Astrocyte of the hippocampus (primary cell): ENCODE data around the gene RALGAPB.
"Not testable (repeated sequence)": the region's sequence is repeated elsewhere in the genome, so short reads cannot be mapped to it uniquely, and the experiment has no call there.

Experiments
- DNase-seq: peaks from one replicate; pipeline ENCODE4 v3.0.0; 2011; ENCODE audit warnings: low read depth, low spot score

Gene RALGAPB

DNA sequence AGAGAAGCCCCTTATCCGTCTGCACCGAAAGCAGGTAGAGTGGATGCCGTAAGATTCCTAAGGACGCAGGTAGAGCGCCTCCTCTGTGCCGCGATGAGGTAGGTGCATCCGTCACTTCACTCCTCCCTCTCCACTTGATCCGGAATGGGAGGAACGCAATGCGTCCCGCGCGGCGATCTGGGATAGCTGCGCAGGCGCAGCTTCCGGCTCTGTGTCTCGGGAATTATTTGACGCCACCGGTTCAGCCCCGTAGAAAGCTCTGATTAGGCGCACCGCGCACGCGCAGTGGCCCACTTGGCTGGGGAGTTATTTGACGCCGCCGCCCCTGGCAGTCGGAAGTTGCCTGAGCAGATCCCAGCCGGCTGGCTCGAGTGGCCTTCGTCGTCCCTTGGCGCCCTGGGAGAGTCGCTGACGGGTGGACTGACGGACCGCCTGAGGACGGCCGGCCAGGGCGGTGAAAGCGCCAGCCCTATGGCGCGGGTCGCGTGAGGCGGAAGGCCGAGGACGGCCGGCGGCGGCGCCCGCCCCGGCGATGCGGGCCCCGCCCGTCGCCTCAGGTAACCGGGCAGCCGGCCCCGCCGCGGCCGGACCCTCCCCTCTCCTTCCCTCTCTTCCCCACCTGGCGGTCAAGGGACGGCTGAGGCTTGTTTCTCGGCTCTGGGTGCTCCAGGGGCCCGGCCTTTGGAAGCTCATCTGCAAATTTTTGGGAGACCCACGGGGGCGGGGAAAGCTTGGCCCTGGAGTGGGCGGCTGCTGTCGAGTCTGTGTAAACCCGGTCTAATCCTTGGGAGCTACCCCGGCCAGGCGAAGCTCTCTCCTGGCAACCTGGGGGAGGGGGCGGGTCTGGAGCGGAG, at the start of gene RALGAPB:
Gene RALGAPB (plus strand): TSS at position 331 of the 854 bp plus-strand sequence. CDS start 15,590 bp downstream, outside the sequence.
- DNase-seq, result peak; percentile 100

GRCh38 chr20:38423541-38423940, 49.1 kb upstream of the RALGAPB start:
- DNase-seq, result no peak

GRCh38 chr20:38424401-38424800, 48.2 kb upstream of the RALGAPB start:
- DNase-seq, result no peak

DNA sequence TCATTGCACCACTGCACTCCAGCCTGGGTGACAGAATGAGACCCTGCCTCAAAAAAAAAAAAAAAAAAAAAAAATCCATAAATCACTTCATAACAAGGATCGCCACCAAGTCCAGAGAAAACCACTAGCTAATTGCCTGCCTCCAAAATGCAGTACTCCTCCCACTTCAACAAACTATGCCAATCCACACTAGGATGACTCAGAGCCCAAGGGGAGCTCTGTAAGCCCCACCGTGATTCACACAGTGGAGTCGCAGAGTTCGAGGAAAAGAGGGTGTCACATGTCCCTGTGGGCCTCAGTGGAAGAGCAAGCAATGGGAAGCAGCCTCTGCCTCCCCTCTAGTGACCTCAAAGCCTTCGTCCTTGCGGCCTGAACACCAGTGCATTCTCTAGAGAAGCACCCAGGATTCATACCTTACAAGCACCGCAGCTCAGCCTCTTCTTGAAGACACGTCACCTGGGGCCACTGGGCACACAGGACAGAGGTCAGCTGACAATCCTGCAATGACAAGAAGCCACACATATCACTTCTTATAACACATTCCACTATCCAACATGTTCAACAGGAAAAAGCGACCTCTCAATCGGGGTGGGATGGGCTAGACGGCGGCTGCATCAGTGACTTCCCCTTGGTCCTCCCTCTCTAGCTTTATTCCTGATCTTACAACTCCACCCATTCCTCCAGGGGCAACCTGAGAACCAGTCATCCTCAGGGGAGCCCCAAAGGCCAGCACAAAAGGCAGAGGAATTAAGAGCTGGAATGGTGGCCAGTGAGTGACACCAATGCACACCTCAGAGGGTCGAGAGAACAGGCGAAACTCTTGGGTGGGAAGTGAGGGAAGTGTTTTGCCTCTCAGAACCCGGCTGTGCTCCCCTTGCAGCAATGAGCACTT, 46.4 kb upstream of the RALGAPB start:
- DNase-seq, result peak; percentile 90

GRCh38 chr20:38427655-38428023, 45.0 kb upstream of the RALGAPB start:
- DNase-seq, result no peak

- no peak for DNase-seq
Observed at GRCh38 chr20:38428800-38429199, 43.8 kb upstream of the RALGAPB start.

DNA sequence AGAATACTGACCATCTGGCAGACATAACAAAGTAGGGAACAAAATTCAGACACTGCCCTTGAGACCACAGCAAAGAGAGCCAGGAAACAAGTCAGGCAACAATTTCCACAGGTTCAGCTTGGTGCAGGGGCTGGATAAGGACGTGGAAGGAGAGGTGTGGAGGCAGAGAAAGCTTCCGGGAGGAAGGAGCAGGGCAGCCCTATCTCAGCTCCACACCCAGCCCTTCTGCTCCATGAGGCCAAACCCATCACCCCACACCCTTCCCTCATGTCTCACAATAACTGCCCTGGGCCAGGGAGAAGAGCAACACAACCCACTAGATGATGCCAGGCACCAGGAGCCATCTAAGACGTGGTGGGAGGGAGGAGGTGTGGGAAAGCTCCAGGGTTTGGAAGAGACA, 43.3 kb upstream of the RALGAPB start:
- no peak for DNase-seq

DNA sequence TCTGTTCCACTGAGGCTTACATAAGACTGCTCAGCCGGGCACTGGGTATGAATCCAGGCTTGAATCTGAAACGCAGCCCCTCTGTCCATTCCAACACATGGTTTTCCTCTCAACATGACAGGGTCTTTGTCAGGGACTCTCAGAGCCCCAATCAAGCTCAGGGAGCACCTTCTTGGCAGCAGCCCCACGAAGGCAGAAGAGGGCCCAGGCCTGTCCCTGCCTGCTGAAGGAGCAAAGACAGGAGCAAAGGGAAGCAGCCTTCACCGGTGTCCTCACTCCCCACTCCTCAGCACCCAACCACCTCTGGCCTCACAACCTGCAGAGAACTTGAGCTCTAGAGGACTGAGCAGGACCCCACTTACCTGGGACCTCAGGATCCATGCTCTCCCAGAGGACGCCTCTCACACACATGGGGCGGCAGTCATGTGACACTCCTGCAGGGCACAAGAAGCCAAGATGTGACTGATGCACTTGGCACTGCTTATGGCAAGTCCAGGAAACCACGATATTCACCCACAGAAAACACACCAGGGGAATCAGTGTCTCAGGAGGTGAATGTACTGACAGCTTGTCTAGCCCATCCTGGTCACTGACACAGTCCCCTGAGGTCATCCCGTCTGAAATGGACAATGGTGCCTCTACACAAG, 41.8 kb upstream of the RALGAPB start:
- no peak for DNase-seq

DNA sequence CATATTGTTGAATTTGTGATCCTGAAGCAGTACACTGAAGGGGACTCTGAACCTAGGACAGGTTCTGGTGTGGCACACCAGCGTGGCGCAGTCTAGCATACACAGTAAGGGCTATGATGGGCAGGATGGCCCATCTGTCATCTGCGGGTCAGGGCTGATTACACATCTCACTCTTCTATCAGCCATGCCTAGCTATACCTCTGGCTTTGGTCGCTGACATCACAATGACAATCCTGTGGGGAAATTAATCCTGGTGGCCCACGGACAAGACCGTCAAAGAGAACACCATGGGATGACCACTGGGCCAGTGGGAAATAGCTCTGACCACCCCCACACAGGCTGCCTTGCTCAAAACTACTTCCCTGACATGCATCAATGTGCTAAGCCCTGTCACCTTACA, 40.4 kb upstream of the RALGAPB start:
- DNase-seq, result no peak

DNA sequence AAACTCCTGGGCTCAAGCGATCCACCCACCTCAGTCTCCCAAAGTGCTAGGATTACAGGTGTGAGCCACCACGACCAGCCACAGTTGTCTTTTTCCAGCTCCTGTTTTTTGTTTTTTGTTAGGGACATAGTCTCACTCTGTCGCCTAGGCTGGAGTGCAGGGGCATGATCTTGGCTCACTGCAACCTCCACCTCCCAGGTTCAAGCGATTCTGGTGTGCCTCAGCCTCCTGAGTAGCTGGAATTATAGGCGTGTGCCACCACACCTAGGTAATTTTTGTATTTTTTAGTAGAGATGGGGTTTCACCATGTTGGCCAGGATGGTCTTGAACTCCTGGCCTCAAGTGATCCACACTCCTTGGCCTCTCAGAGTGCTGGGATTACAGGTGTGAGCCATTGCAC, 39.8 kb upstream of the RALGAPB start:
- not testable (repeated sequence) for DNase-seq

DNA sequence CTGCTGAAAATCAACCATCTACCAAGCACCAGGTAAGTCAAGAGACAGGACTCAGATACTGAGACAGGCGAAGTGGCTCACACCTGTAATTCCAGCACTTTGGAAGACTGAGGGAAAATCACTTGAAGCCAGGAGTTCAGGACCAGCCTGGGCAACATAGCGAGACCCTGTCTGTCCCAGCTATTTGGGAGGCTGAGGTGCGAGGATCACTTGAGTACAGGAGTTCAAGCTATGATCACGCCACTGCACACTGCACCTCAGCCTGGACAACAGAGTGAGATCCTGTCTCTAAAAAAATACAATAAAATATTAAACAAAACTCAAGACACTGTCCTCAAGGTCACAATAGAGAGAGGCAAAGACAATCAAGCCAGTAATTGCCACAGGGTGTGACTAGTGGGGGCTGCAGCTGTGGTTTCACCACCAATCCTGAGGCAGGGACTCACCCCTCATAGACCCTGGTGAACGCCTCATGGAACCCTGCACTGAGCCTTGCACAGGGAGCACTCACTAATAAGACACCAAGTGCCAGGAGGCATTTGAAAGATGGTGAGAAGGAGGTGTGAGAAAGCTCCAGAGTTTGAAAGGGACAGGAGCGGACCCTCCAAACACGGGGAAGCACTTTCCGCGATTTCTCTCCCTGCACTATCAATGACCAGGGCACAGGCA, 39.2 kb upstream of the RALGAPB start:
- no peak for DNase-seq

DNA sequence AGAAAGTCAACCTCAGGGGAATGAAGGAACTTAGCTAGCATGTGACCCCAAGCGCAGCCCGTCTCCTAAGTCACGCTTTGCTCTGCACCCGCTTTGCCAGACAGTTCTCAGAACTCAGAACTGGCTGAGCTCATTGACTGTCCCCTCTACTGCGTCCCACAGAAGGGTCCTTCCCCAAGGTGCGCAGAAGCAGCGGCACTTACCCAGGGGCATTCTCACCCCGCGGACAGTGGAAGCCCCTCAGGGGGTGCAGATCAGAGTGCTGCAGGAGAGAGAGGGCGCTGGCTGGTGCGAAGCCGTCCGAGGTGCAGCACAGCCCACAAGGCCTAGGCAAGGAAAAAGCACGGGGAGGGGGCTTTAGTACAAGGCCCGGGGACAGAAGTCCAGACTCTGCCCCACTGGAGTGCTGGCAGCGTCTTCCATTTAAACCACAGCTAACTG, 38.3 kb upstream of the RALGAPB start:
- DNase-seq, result no peak

GRCh38 chr20:38434770-38435554, 37.7 kb upstream of the RALGAPB start, which contains the start of gene SNHG17:
Gene SNHG17, minus strand, starts transcription at chr20:38435328.
- peak; percentile 95 for DNase-seq

DNA sequence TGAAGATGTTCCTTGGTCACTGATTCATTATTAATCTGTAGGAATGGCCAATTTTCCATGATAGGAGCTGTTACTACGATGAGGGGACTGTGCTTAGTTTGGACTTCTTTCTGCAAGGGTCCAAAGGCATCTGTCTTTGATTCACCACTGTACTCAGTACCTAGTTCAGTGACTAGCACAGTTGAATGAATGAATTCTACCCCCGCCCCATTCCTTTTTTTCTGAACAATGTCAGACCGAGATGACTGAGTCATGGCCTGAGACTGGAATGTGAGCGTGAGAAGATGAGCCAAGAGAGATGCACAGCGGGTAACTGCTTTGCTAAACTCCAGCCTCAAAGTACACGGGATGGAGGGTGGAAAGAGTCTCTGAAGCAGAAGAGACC, 37.1 kb upstream of the RALGAPB start:
- peak; percentile 86 for DNase-seq

DNA sequence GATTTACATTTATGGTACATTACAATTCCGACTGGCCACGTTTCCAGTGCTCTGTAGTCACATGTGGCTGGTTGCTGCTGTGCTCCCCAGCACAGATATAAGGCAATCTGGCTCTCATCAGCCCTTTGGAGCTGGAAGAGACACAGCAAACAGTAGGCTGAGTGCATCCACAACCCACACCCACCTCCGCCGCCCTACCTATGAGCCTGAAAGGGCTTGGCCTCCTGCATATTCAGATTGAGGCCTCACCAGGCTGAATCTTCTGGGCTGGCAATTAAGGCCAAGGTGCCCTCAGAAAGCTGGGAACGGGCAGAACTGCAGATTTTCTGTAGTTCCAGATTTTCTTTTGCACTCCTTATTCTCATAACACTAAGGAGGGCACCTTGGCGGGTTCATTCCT, 34.8 kb upstream of the RALGAPB start:
- no peak for DNase-seq

GRCh38 chr20:38441110-38441509, 31.5 kb upstream of the RALGAPB start:
- not testable (repeated sequence) for DNase-seq

DNA sequence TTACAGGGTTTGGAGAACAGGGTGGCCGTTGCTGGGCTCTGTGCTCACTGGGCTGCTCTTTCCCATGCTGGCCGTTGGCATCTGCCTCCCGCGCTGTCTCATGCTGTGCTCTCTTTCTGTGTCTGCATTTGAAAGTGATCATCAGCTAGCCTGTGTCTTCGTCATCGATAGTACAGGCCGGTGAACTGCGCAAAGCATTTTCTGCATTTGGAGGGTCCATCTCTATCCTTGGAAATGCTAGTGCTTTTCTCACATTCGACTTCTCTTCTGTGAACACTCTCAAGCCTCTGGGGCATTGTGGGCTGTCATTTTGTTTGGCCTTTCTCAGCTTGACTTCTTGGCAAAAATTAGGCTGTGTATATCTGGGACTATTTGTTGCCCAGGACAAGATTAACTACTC, 30.7 kb upstream of the RALGAPB start:
- DNase-seq, result no peak

DNA sequence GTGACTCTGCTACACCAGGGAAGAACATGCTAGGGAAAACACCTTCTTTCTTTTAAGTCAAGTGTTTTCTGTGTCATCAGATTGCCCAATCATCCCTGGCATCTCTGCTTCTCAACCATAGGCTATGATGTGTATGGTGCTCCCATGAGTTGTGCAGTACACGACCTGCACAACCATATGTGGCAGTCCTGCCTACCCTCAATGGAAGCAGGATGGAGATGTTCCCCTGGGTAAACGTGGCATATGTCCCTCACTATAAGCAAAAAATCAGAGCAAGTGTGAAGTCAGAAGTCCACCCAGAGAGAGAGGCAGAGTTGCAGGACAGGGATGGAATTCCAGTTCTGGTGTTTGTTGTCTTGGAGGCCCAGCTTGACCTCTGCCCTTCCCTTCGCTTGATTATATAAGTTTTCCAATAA, 27.3 kb upstream of the RALGAPB start:
- DNase-seq, result no peak

DNA sequence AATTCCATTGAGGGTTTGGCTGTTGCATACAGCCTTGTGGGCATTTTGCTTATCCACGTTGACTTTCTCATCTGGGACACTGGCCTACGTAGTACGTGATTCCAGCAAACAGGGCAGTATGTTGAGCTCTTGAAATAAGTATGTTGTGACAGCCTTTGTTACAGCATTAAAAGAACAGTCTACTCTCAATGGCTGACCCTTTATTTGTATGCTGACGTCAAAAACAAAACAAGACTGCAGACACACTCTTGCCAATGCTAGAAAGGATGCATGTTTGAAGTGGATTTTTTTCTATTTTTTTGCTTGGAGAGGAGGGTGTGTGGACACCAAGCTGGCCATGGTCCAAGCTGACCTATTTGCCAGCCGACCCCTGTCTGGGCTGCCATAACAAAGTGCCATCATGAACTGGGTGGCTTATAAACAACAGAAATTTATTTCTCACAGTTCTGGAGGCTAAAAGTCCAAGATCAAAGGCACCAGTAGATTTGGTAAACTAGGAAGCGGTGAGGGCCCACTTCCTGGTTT, 26.7 kb upstream of the RALGAPB start:
- DNase-seq, result no peak

- peak; percentile 97 for DNase-seq
Observed at GRCh38 chr20:38446441-38447209, 26.0 kb upstream of the RALGAPB start.
